GM12892 (cell line): ENCODE measurements around the gene PROM2.

Source experiments
- POLR2A ChIP-seq: IDR thresholded peaks from 2 replicates; pipeline ENCODE4 v1.6.1; 2011; ENCODE audit warnings: low read depth, low read length, control low read depth
- POLR2AphosphoS5 ChIP-seq: IDR thresholded peaks from 2 replicates; pipeline ENCODE4 v1.6.1; 2011; ENCODE audit warnings: low read depth, low read length, control low read depth
- TAF1 ChIP-seq: IDR thresholded peaks from 2 replicates; pipeline ENCODE4 v1.6.1; 2011; ENCODE audit warnings: low read depth, mild to moderate bottlenecking, control low read depth, low read length, borderline replicate concordance

DNA sequence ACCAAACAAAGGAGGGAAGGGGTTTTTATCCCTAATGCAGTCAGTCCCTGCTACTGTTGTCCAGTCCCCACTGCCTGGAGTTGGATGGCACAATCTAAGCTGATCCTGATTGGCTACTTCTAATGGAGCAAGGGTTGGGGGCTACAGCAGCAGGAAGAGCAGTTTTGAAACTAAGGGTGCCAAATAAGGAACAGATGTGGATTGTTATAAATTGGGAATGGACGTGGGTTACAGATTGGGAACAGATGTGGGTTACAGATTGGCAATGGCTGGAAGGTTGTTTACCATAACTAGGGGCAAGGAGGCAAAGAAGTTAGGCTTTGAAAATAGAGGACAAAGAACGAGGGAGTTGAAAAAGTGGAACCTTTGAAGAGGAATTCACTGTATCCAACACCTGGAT lies 16.0 kb upstream of the PROM2 start:
- TF ChIP-seq POLR2A (no peak), POLR2AphosphoS5 (no peak), TAF1 (no peak)
